Stimulated activated naive B cell treated with anti-CD40 and anti-IgM and Interleukin-4, amounts not matched to agents 10 μg/mL and 1 μg/mL and 100 μg/mL, for 72 hours (primary cell): ENCODE data around the gene TRIM26.

Experiments
- ATAC-seq, 2 donors: fragments of 150-1000 bp; cut with Tn5 transposase; replicated peaks; 2 replicates each; pipeline ENCODE4 v1.10.0; 2021; ENCODE audit warnings: moderate library complexity in 1 of 2
- DNase-seq: peaks from one replicate; pipeline ENCODE4 v3.0.0; 2021
- H3K27ac Mint-ChIP-seq: one replicate; pipeline ENCODE4 v1.8.0; 2022; ENCODE audit warnings: mild to moderate bottlenecking, mixed read lengths
- H3K27me3 Mint-ChIP-seq, 2 donors: one replicate each; pipeline ENCODE4 v1.8.0; 2022; ENCODE audit warnings: mixed read lengths in 2 of 2
- H3K36me3 Mint-ChIP-seq, 2 donors: one replicate each; pipeline ENCODE4 v1.8.0; 2022; ENCODE audit warnings: mixed read lengths in 2 of 2, mild to moderate bottlenecking in 1 of 2
- H3K4me1 Mint-ChIP-seq, 2 donors: one replicate each; pipeline ENCODE4 v1.8.0; 2022; ENCODE audit warnings: mixed read lengths in 2 of 2, mild to moderate bottlenecking in 1 of 2
- H3K4me3 Mint-ChIP-seq, 2 donors: one replicate each; pipeline ENCODE4 v1.8.0; 2022; ENCODE audit warnings: mild to moderate bottlenecking in 2 of 2, mixed read lengths in 2 of 2, moderate library complexity in 1 of 2
- H3K9me3 Mint-ChIP-seq, 2 donors: one replicate each; pipeline ENCODE4 v1.8.0; 2022; ENCODE audit warnings: mixed read lengths in 2 of 2, mild to moderate bottlenecking in 1 of 2

The TRIM26 gene

GRCh38 chr6:30157581-30157980, 55.6 kb downstream of the TRIM26 start:
- Mint-ChIP-seq H3K27me3 (peaks cover 53% of the 10 kb centered on the region in 2 donors), H3K36me3 (no peaks in the 10 kb centered on the region), H3K4me3 (no peak overlapping the region), H3K27ac (no peak overlapping the region), H3K9me3 (no peaks in the 10 kb centered on the region), H3K4me1 (peaks cover 11% of the 10 kb centered on the region in 2 donors)
- DNase-seq: no peak
- peak; percentile 19 to 23 for ATAC-seq

GRCh38 chr6:30156774-30157173, 56.4 kb downstream of the TRIM26 start:
- Mint-ChIP-seq H3K27me3 (peaks cover 53% of the 10 kb centered on the region in 2 donors), H3K4me1 (peaks cover 11% of the 10 kb centered on the region in 2 donors), H3K36me3 (no peaks in the 10 kb centered on the region), H3K27ac (no peak overlapping the region), H3K9me3 (no peaks in the 10 kb centered on the region), H3K4me3 (no peak overlapping the region)
- DNase-seq (no peak), ATAC-seq (no peak)

GRCh38 chr6:30156262-30156599, 57.0 kb downstream of the TRIM26 start:
- H3K4me1 Mint-ChIP-seq: peaks cover 11% of the 10 kb centered on the region in 2 donors
- H3K27me3 Mint-ChIP-seq: peaks cover 53% of the 10 kb centered on the region in 2 donors
- H3K36me3 Mint-ChIP-seq: no peaks in the 10 kb centered on the region
- no peak for DNase-seq
- ATAC-seq: no peak
- no peaks in the 10 kb centered on the region for H3K9me3 Mint-ChIP-seq
- H3K4me3 Mint-ChIP-seq: no peak overlapping the region
- H3K27ac Mint-ChIP-seq: no peak overlapping the region

- Mint-ChIP-seq H3K27ac (no peak overlapping the region), H3K4me3 (no peak overlapping the region), H3K27me3 (peaks cover 49 to 57% of the 10 kb centered on the region in 2 donors), H3K9me3 (no peaks in the 10 kb centered on the region), H3K36me3 (no peaks in the 10 kb centered on the region), H3K4me1 (peaks cover 11% of the 10 kb centered on the region in 2 donors)
- no peak for ATAC-seq
- DNase-seq: no peak
Measured at GRCh38 chr6:30155520-30156261, 57.5 kb downstream of the TRIM26 start.

GRCh38 chr6:30154709-30155519, 58.3 kb downstream of the TRIM26 start:
- Mint-ChIP-seq H3K4me3 (no peak overlapping the region), H3K9me3 (no peaks in the 10 kb centered on the region), H3K4me1 (peaks cover 11 to 15% of the 10 kb centered on the region in 2 donors), H3K27me3 (peaks cover 47 to 57% of the 10 kb centered on the region in 2 donors), H3K36me3 (no peaks in the 10 kb centered on the region), H3K27ac (no peak overlapping the region)
- DNase-seq (no peak), ATAC-seq (no peak)

GRCh38 chr6:30154061-30154460, 59.1 kb downstream of the TRIM26 start:
- peaks cover 11 to 15% of the 10 kb centered on the region in 2 donors for H3K4me1 Mint-ChIP-seq
- DNase-seq (no peak), ATAC-seq (no peak)
- H3K9me3 Mint-ChIP-seq: no peaks in the 10 kb centered on the region
- peaks cover 42 to 54% of the 10 kb centered on the region in 2 donors for H3K27me3 Mint-ChIP-seq
- no peak overlapping the region for H3K27ac Mint-ChIP-seq
- no peaks in the 10 kb centered on the region for H3K36me3 Mint-ChIP-seq
- no peak overlapping the region for H3K4me3 Mint-ChIP-seq

- peaks cover 38 to 51% of the 10 kb centered on the region in 2 donors for H3K27me3 Mint-ChIP-seq
- DNase-seq (no peak), ATAC-seq (no peak)
- H3K4me3 Mint-ChIP-seq: no peak overlapping the region
- peaks cover 4 to 9% of the 10 kb centered on the region in 2 donors for H3K4me1 Mint-ChIP-seq
- no peaks in the 10 kb centered on the region for H3K9me3 Mint-ChIP-seq
- no peaks in the 10 kb centered on the region for H3K36me3 Mint-ChIP-seq
- H3K27ac Mint-ChIP-seq: no peak overlapping the region
Measured at GRCh38 chr6:30152910-30153610, 60.1 kb downstream of the TRIM26 start.

- Mint-ChIP-seq H3K9me3 (no peaks in the 10 kb centered on the region), H3K27me3 (peaks cover 42 to 59% of the 10 kb centered on the region in 2 donors), H3K36me3 (no peaks in the 10 kb centered on the region), H3K4me3 (no peak overlapping the region), H3K4me1 (peaks cover 0 to 5% of the 10 kb centered on the region in 2 donors), H3K27ac (no peak overlapping the region)
- no peak for ATAC-seq
- no peak for DNase-seq
Measured at GRCh38 chr6:30152016-30152673, 61.1 kb downstream of the TRIM26 start.

GRCh38 chr6:30151580-30151979, 61.6 kb downstream of the TRIM26 start:
- Mint-ChIP-seq H3K9me3 (no peaks in the 10 kb centered on the region), H3K4me1 (peaks cover 0 to 5% of the 10 kb centered on the region in 2 donors), H3K27me3 (peaks cover 42 to 64% of the 10 kb centered on the region in 2 donors), H3K27ac (no peak overlapping the region), H3K4me3 (no peak overlapping the region), H3K36me3 (no peaks in the 10 kb centered on the region)
- no peak for ATAC-seq
- no peak for DNase-seq

GRCh38 chr6:30150671-30151395, 62.4 kb downstream of the TRIM26 start:
- Mint-ChIP-seq H3K4me1 (peaks cover 0 to 5% of the 10 kb centered on the region in 2 donors), H3K27ac (no peak overlapping the region), H3K27me3 (peaks cover 40 to 63% of the 10 kb centered on the region in 2 donors), H3K36me3 (no peaks in the 10 kb centered on the region), H3K4me3 (no peak overlapping the region), H3K9me3 (no peaks in the 10 kb centered on the region)
- no peak for DNase-seq
- ATAC-seq: no peak

GRCh38 chr6:30149858-30150550, 63.2 kb downstream of the TRIM26 start:
- Mint-ChIP-seq H3K27me3 (peaks cover 41 to 63% of the 10 kb centered on the region in 2 donors), H3K9me3 (no peaks in the 10 kb centered on the region), H3K36me3 (no peaks in the 10 kb centered on the region), H3K27ac (no peak overlapping the region), H3K4me1 (peaks cover 0 to 5% of the 10 kb centered on the region in 2 donors), H3K4me3 (no peak overlapping the region)
- DNase-seq (no peak), ATAC-seq (no peak)

GRCh38 chr6:30149234-30149633, 64.0 kb downstream of the TRIM26 start:
- Mint-ChIP-seq H3K4me1 (peaks cover 0 to 5% of the 10 kb centered on the region in 2 donors), H3K9me3 (no peaks in the 10 kb centered on the region), H3K4me3 (no peak overlapping the region), H3K27me3 (peaks cover 41 to 58% of the 10 kb centered on the region in 2 donors), H3K36me3 (no peaks in the 10 kb centered on the region), H3K27ac (no peak overlapping the region)
- no peak for ATAC-seq
- no peak for DNase-seq

- Mint-ChIP-seq H3K9me3 (no peaks in the 10 kb centered on the region), H3K27me3 (peaks cover 32 to 50% of the 10 kb centered on the region in 2 donors)
- no peak for DNase-seq
Measured at GRCh38 chr6:30147096-30147495, 66.1 kb downstream of the TRIM26 start.

More at GRCh38 chr6:30147096-30147495, 66.1 kb downstream of the TRIM26 start:
- no peak overlapping the region for H3K4me3 Mint-ChIP-seq
- no peak overlapping the region for H3K27ac Mint-ChIP-seq
- no peaks in the 10 kb centered on the region for H3K36me3 Mint-ChIP-seq
- no peak for ATAC-seq
- H3K4me1 Mint-ChIP-seq: peaks cover 0 to 4% of the 10 kb centered on the region in 2 donors
